GM15510 (cell line): ENCODE data around the gene METTL25.

Experiments used
- POLR2A ChIP-seq: IDR thresholded peaks from 3 replicates; pipeline ENCODE4 v1.6.1; 2011; ENCODE audit warnings: borderline replicate concordance; ENCODE audit not compliant: insufficient read length; ENCODE audit errors: extremely low read depth

METTL25 gene

GRCh38 chr12:82522762-82523161 lies 164.4 kb downstream of the METTL25 start:
- TF ChIP-seq POLR2A: no peak

DNA sequence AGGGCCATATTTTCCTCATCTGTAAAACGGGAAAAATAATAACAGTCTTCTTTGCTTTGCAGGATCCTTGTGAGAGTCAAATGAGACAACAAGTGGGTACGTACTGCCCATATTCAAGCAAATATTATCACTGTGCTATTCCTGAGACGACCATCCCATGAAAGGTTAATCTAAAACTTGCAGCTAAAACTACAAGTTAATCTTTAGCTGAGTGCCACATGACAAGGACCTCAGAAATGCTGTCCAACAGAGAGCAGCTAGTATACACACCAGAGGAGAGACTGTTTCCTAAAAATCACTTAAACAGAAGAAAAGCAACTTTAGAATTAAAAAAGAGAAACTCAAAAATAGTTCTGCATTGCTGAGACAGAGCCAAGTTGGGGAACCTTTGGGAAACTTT lies 165.7 kb downstream of the METTL25 start:
- no peak for TF ChIP-seq POLR2A

GRCh38 chr12:82524641-82525040 lies 166.3 kb downstream of the METTL25 start:
- TF ChIP-seq POLR2A: no peak

DNA sequence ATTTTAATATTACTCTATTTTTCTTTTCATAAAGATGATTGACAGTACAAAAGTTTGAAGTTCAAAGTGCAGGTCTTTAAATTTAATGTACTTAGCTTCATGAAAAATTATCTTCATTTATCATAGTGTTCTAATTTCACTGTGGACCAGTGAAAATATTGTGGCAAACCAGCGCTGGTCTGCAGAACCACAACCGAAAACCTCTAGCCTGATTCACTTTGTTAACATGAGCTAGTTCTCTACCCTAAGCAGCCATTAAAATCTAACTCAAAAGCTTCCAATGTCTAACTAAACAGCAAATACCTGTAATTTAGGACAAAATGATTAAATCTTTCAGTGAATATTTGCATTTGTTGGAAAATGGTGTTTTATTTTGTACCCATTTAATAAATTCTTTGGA lies 167.3 kb downstream of the METTL25 start:
- no peak for TF ChIP-seq POLR2A

DNA sequence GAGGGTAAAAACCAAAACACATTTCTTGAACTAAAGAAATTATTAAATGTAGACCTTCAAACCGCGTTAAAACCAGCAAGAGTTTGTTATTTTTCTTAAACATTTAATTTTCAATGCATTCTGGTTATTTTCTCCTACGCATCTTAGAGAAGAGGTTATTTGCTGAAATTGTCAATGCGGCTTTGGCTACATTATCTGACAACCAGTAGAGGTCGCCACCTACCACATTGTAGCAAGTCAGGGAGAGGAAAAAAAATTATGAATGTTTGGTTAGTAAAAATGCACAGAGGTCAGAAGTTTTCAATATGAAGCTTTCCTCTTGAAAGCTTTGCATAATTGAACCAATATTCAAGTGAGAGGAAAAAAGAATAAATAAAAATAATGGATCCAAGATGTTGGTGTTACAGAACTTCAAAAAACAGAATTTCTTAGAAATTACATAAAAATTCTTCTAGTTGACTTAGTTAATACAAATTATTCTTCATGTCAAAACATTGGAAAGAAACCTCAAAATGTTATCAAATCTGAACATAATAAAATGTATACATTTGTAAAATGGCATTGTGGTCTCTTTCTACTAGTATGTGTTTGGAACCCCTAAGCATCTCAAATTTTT lies 168.9 kb downstream of the METTL25 start:
- TF ChIP-seq POLR2A: no peak
